Keratinocyte (primary cell): ENCODE results near the gene VPS13D. TPM values are rescaled to one million over a fixed set of nuclear protein-coding genes. Genes with fewer than 3 reads are reported as not detected.
A peak's percentile ranks its signal among the peaks of the same experiment; 100 is the strongest.

Source experiments
- DNase-seq: peaks from one replicate; pipeline ENCODE4 v3.0.0-alpha.2; 2011; ENCODE audit warnings: low read depth, missing footprints, low spot score
- FAIRE-seq: peaks from 2 replicates; lab custom pipeline; 2011; peaks lifted over from hg19 to GRCh38; lab: Jason Lieb, UNC
- H2AFZ ChIP-seq: 2 replicates; pipeline ENCODE4 v1.6.0; 2012; ENCODE audit warnings: low read length, control low read depth, inconsistent platforms; ENCODE audit not compliant: control insufficient read depth
- H3K27ac ChIP-seq: 2 replicates; pipeline ENCODE4 v1.5.1; 2011; ENCODE audit warnings: low read length; ENCODE audit not compliant: control insufficient read depth, insufficient read depth
- H3K27me3 ChIP-seq: 3 replicates; pipeline ENCODE4 v1.6.0; 2011; ENCODE audit warnings: low read length; ENCODE audit not compliant: control insufficient read depth, insufficient read depth; ENCODE audit errors: extremely low read depth
- H3K36me3 ChIP-seq, 2 experiments: 2 replicates in 1 of 2; 3 replicates in 1 of 2; pipeline ENCODE4 v1.5.1; 2011; ENCODE audit warnings: low read length in 2 of 2, mild to moderate bottlenecking in 1 of 2; ENCODE audit not compliant: control insufficient read depth in 2 of 2, insufficient read depth in 2 of 2; ENCODE audit errors: extremely low read depth in 1 of 2
- H3K4me1 ChIP-seq: 3 replicates; pipeline ENCODE4 v1.5.1; 2011; ENCODE audit warnings: low read length; ENCODE audit not compliant: control insufficient read depth, insufficient read depth; ENCODE audit errors: extremely low read depth
- H3K4me2 ChIP-seq: 3 replicates; pipeline ENCODE4 v1.6.0; 2011; ENCODE audit warnings: low read depth, low read length; ENCODE audit not compliant: control insufficient read depth, insufficient read depth; ENCODE audit errors: extremely low read depth
- H3K4me3 ChIP-seq, 3 experiments: fragments of 200-600 bp in 1 of 3; sonication (generic) in 1 of 3; 2 replicates in 2 of 3; 3 replicates in 1 of 3; pipeline ENCODE4 v1.5.1; 2011 to 2016; ENCODE audit warnings: low read length in 3 of 3, mild to moderate bottlenecking in 3 of 3, control low read depth in 2 of 3, inconsistent platforms in 1 of 3, low read depth in 1 of 3, mixed read lengths in 1 of 3, mixed run types in 1 of 3, moderate library complexity in 1 of 3; ENCODE audit not compliant: control insufficient read depth in 2 of 3, insufficient read depth in 2 of 3; ENCODE audit errors: extremely low read depth in 1 of 3
- H3K79me2 ChIP-seq: 2 replicates; pipeline ENCODE4 v1.6.0; 2012; ENCODE audit warnings: low read length; ENCODE audit not compliant: control insufficient read depth, insufficient read depth
- H3K9ac ChIP-seq: 3 replicates; pipeline ENCODE4 v1.6.0; 2011; ENCODE audit warnings: low read length; ENCODE audit not compliant: control insufficient read depth, insufficient read depth; ENCODE audit errors: extremely low read depth
- H3K9me1 ChIP-seq: 3 replicates; pipeline ENCODE4 v1.6.0; 2011; ENCODE audit warnings: low read length; ENCODE audit not compliant: control insufficient read depth, insufficient read depth; ENCODE audit errors: extremely low read depth
- H3K9me3 ChIP-seq: 2 replicates; pipeline ENCODE4 v1.5.1; 2012; ENCODE audit warnings: low read depth, low read length; ENCODE audit not compliant: control insufficient read depth
- H4K20me1 ChIP-seq: 3 replicates; pipeline ENCODE4 v1.6.0; 2011; ENCODE audit warnings: low read length; ENCODE audit not compliant: control insufficient read depth, insufficient read depth; ENCODE audit errors: extremely low read depth
- EZH2 ChIP-seq: IDR thresholded peaks from one replicate; pipeline ENCODE4 v1.6.1; 2012; ENCODE audit warnings: inconsistent platforms, mild to moderate bottlenecking, low read length, moderate library complexity
- dilution Hi-C: fragments of 300-500 bp; cut with MboI; formaldehyde crosslinking; loops from one replicate; pipeline ENCODE4 v1.7.0; 2020; ENCODE audit warnings: low sequenced_read_pairs; ENCODE audit not compliant: extremely low pct_ligation_motif_present
- polyA plus RNA-seq, 5 experiments: library from polyadenylated mRNA; depleted of rRNA in 3 of 5; stranded (reverse) in 3 of 5; stranded (forward) in 1 of 5; unstranded in 1 of 5; fragments of >200 nt; gene quantifications; 1 replicate in 1 of 5; 2 replicates in 3 of 5; 3 replicates in 1 of 5; pipeline versions ENCODE4 v1.2.1 to v1.2.3, GENCODE V29; 2011 to 2012; ENCODE audit warnings: missing spikeins in 2 of 5, low read depth in 1 of 5, low replicate concordance in 1 of 5
- TF ChIP-seq, protein P1 (sequence below), 3 experiments: IDR thresholded peaks in 1 of 3; conservative IDR thresholded peaks in 1 of 3; optimal IDR thresholded peaks in 1 of 3; 2 replicates in 2 of 3; 3 replicates in 1 of 3; pipeline versions ENCODE3 to v1.5.1; 2011; ENCODE audit warnings: low read length in 3 of 3, mild to moderate bottlenecking in 3 of 3, moderate library complexity in 2 of 3, control low read depth in 1 of 3, inconsistent platforms in 1 of 3; ENCODE audit not compliant: insufficient read depth in 2 of 3; ENCODE audit errors: extremely low read depth in 1 of 3

Gene VPS13D
- polyA plus RNA-seq, 1 donor (not counting 4 experiments of a cell fraction or from before 2014, with no cell fraction given), result 19.0 TPM

GRCh38 chr1:12548973-12549459, 319.2 kb downstream of the VPS13D start:
- Histone ChIP-seq H3K9ac (peak overlapping the region; percentile 60), H3K27ac (no peak overlapping the region), H3K79me2 (no peaks in the 10 kb centered on the region), H3K9me3 (no peaks in the 10 kb centered on the region), H3K4me1 (peaks cover 13% of the 10 kb centered on the region), H2AFZ (no peak overlapping the region), H3K27me3 (peaks cover 41% of the 10 kb centered on the region), H4K20me1 (peaks cover 3% of the 10 kb centered on the region), H3K4me3 (peak overlapping the region in 1 of 3 experiments; percentile 37), H3K4me2 (peak overlapping the region; percentile 82), H3K36me3 (no peaks in the 10 kb centered on the region), H3K9me1 (no peaks in the 10 kb centered on the region)
- DNase-seq (no peak), FAIRE-seq (no peak)
- no peak for TF ChIP-seq EZH2
- TF ChIP-seq, protein P1, sequence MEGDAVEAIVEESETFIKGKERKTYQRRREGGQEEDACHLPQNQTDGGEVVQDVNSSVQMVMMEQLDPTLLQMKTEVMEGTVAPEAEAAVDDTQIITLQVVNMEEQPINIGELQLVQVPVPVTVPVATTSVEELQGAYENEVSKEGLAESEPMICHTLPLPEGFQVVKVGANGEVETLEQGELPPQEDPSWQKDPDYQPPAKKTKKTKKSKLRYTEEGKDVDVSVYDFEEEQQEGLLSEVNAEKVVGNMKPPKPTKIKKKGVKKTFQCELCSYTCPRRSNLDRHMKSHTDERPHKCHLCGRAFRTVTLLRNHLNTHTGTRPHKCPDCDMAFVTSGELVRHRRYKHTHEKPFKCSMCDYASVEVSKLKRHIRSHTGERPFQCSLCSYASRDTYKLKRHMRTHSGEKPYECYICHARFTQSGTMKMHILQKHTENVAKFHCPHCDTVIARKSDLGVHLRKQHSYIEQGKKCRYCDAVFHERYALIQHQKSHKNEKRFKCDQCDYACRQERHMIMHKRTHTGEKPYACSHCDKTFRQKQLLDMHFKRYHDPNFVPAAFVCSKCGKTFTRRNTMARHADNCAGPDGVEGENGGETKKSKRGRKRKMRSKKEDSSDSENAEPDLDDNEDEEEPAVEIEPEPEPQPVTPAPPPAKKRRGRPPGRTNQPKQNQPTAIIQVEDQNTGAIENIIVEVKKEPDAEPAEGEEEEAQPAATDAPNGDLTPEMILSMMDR (optimal IDR thresholded peaks at IDR 0.05 in 1 of 3, IDR thresholded peaks at IDR 0.05 in 1 of 3, conservative IDR thresholded peaks at IDR 0.05 in 1 of 3; ENCODE audit: extremely low read depth in 1 of 3, insufficient read depth in 2 of 3, low read length in 3 of 3), result no peak
- dilution Hi-C loops, result no loop called here

DNA sequence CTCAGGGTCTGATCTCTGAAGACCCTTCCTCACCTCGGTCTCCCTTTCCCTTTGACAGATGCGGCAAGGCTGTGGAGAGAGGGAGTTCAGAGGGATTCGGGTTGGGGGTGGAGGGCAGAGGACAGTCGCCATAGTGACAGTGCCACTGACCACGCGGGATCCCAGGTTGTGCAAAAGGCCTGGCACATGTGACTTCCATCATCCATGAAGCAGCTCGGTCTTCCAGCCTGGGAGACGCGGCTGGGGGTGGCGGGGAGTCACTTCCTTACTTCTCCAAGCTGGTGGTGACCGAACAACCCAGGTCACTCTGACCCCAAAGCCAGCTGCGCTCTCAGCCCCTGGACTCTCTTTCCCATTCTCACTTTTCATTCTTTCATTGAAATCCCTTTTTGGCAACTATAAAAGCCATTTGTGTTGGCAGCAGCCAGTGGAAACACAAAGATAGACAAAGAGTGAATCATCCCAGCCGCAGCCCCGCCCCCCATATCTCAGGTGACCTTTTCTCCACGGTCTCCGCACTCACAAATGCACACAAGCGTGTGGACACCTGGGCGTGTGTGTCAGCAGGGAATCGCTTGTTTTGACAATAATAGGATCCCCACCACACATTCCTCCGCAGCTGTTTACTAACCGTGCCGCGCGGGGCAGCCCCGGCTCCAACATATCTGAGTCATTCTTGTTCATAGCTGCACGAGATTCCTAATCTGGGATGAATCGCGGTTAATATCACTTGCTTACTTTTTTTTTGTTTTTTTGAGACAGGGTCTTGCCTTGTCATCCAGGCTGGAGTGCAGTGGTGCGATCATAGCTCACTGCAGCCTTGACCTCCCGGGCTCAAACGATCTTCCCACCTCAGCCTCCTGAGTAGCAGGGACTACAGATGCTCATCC, 319.9 kb downstream of the VPS13D start:
- no peaks in the 10 kb centered on the region for H3K36me3 ChIP-seq
- H2AFZ ChIP-seq, result no peak overlapping the region
- FAIRE-seq, result peak; percentile 87
- H3K4me2 ChIP-seq, result peak overlapping the region; percentile 82
- peak overlapping the region; percentile 60 for H3K9ac ChIP-seq
- H3K9me1 ChIP-seq, result no peaks in the 10 kb centered on the region
- peaks cover 3% of the 10 kb centered on the region for H4K20me1 ChIP-seq
- H3K4me3 ChIP-seq, result peak overlapping the region in 2 of 3 experiments; percentile 10 to 37
- H3K9me3 ChIP-seq, result no peaks in the 10 kb centered on the region
- DNase-seq, result peak; percentile 96
- H3K27ac ChIP-seq, result peak overlapping the region; percentile 63
- dilution Hi-C loops, result no loop called here
- peaks cover 47% of the 10 kb centered on the region for H3K27me3 ChIP-seq
- H3K4me1 ChIP-seq, result peaks cover 13% of the 10 kb centered on the region
- TF ChIP-seq, protein P1 (optimal IDR thresholded peaks at IDR 0.05 in 1 of 3, IDR thresholded peaks at IDR 0.05 in 1 of 3, conservative IDR thresholded peaks at IDR 0.05 in 1 of 3; ENCODE audit: extremely low read depth in 1 of 3, insufficient read depth in 2 of 3, low read length in 3 of 3), result no peak
- no peak for TF ChIP-seq EZH2
- H3K79me2 ChIP-seq, result no peaks in the 10 kb centered on the region
